GM12864 (cell line): ENCODE data around the gene PLD1.

Experiments
- DNase-seq: peaks from one replicate; pipeline ENCODE4 v3.0.0-alpha.2; 2011; ENCODE audit warnings: low read depth
- H3K4me3 ChIP-seq: 2 replicates; pipeline ENCODE4 v1.5.1; 2011; ENCODE audit warnings: mild to moderate bottlenecking, low read depth, low read length, control low read depth
- CTCF ChIP-seq: IDR thresholded peaks from 2 replicates; pipeline ENCODE4 v1.5.1; 2011; ENCODE audit warnings: low read depth, mild to moderate bottlenecking, moderate library complexity, low read length, control low read depth, inconsistent platforms; ENCODE audit errors: missing control alignments

PLD1 gene

GRCh38 chr3:171789759-171790505, 20.4 kb downstream of the PLD1 start:
- TF ChIP-seq CTCF: no peak
- H3K4me3 ChIP-seq: no peak overlapping the region
- no peak for DNase-seq

- H3K4me3 ChIP-seq: no peak overlapping the region
- TF ChIP-seq CTCF: no peak
- DNase-seq: no peak
Measured at GRCh38 chr3:171788546-171789351, 21.5 kb downstream of the PLD1 start.

- TF ChIP-seq CTCF: no peak
- no peak for DNase-seq
- no peak overlapping the region for H3K4me3 ChIP-seq
Measured at GRCh38 chr3:171786997-171787396, 23.3 kb downstream of the PLD1 start.

- H3K4me3 ChIP-seq: no peak overlapping the region
- no peak for TF ChIP-seq CTCF
- DNase-seq: no peak
Measured at GRCh38 chr3:171784937-171785336, 25.3 kb downstream of the PLD1 start.

DNA sequence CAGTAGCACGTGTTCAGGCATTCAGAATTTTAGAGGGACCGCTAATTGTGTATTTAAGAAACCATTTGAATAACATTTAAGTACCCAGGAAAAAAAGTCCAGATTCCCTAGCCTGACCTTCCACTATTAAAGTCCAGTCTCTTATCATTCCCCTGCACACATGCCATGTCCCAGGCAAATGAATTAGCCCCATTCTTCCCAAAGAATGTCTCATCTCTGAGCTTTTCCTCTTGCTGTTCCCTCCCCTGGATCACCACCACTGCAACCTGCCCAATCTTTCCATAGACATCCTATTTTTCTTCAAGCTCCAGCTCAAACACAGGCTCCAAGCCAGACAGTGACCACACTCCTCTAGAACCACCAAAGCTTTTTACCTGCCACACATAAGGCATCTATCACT, 25.9 kb downstream of the PLD1 start:
- no peak for DNase-seq
- no peak overlapping the region for H3K4me3 ChIP-seq
- TF ChIP-seq CTCF: no peak

GRCh38 chr3:171783626-171784025, 26.7 kb downstream of the PLD1 start:
- no peak overlapping the region for H3K4me3 ChIP-seq
- no peak for DNase-seq

More at GRCh38 chr3:171783626-171784025, 26.7 kb downstream of the PLD1 start:
- no peak for TF ChIP-seq CTCF
